ENCODE results near the gene MAP4.
A peak's percentile ranks its signal among the peaks of the same experiment; 100 is the strongest.
"Not testable (repeated sequence)": the region's sequence is repeated elsewhere in the genome, so short reads cannot be mapped to it uniquely, and the experiment has no call there.

Gene MAP4, protein sequence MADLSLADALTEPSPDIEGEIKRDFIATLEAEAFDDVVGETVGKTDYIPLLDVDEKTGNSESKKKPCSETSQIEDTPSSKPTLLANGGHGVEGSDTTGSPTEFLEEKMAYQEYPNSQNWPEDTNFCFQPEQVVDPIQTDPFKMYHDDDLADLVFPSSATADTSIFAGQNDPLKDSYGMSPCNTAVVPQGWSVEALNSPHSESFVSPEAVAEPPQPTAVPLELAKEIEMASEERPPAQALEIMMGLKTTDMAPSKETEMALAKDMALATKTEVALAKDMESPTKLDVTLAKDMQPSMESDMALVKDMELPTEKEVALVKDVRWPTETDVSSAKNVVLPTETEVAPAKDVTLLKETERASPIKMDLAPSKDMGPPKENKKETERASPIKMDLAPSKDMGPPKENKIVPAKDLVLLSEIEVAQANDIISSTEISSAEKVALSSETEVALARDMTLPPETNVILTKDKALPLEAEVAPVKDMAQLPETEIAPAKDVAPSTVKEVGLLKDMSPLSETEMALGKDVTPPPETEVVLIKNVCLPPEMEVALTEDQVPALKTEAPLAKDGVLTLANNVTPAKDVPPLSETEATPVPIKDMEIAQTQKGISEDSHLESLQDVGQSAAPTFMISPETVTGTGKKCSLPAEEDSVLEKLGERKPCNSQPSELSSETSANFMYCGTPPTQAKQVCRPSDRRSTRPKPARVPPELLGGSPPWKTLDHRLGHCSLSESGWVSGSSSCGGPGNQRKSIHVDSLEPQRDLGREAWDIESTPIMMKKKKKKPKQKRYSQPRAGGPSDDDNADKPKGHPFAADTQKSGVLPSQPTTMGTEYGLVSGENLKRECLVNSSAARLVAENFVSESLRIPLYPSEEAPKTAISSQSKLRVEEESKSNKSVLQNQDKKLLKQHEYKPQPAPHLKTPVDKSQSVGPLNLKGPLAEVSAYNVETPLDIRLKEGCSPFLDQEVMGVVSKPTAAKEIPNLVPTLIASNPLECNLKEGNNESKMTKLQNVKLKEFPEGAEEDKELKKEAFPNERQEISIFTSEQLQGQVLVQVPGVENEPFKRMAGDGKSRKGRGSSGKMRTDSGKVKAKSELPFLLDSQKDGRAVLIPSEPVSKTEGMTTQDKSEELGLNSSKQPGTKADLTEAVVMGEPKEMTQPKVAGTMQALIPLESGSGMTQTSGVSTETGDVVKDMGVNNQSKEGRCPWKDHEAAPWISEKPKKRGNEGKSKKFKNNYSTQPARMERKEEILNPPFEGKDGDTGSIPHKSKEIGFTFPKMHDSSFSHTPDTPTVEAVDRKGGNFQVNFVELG (N-terminal part only)

GRCh38 chr3:48016301-48016973 lies at the start of gene MAP4:
Gene MAP4 (minus strand): TSS chr3:48016416. CDS start chr3:47998860, 17,556 bp downstream.
- no peak for DNase-seq

DNA sequence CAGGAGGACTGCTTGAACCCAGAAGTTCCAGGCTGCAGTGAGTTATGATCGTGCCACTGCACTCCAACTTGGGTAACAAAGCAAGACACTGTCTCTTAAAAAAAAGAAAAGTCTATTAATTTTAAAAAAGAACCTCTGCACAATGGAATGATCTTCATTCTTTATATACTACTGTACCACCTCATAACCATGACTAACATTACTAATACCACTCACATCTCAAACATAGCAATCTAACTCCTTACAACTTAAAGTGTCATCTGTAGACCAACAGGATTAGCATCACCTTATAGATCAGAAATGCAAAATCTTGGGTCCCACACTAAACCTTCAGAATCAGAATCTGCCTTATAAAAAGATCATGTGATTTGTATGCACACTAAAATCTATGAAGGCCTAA lies 48.8 kb upstream of the MAP4 start:
- DNase-seq, result no peak

- DNase-seq, result no peak
Measured at GRCh38 chr3:48064292-48064829, 48.1 kb upstream of the MAP4 start.

DNA sequence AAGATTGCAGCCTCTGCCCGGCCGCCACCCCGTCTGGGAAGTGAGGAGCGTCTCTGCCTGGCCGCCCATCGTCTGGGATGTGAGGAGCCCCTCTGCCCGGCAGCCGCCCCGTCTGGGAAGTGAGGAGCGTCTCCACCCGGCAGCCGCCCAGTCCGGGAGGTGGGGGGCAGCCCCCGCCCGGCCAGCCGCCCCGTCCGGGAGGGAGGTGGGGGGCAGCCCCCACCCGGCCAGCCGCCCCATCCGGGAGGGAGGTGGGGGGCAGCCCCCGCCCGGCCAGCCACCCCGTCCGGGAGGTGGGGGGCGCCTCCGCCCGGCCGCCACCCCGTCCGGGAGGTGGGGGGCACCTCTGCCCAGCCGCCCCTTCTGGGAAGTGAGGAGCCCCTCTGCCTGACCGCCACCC lies 45.4 kb upstream of the MAP4 start:
- not testable (repeated sequence) for DNase-seq

DNA sequence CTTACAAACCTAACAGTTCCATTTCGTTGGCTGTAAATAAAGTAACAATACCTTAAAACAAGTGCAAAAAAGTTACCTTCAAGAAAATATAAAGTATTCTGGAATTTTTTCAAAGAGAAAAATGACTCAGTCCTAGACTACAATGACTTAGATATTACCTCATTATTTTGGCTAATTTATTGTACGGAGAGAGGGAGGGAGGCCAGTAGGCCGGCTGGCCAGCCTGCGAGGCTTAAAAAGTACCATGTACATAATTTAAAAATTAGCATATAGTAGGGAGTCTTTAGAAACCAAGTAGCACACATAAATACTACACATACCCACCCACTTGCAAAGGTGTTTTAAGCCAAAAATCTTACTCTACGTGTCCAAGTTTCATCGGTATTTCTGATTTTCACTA lies 41.9 kb upstream of the MAP4 start:
- no peak for DNase-seq

- peak; percentile 27 for DNase-seq
Measured at GRCh38 chr3:48057521-48057920, 41.3 kb upstream of the MAP4 start.

DNA sequence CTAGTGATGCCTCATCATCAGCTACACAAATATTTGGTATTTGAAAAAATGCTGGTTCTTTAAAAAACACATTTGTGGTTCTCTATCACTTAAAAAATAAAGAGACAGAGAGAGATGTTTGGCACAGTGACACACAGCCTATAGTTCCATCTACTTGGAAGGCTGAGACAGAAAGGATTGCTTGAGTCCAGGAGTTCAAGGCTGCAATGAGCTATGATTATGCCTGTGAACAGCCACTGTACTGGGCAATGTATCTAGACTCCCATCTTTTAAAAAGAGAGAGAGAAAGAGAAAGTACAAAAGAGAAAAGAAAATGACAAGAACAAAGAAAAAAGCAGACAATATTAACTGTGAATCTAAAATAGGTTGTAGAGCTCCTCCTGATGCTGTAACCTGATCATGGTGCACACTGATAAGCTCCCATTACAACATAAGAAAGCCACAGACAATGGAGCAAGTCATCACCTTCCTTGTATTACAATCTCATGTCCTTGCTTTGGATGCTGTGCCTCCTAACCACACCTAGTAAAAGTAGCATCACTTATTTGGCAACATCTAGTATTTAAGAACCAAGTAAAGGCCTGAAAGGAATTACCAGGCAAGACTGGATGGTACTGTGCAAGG lies 31.7 kb upstream of the MAP4 start:
- no peak for DNase-seq

DNA sequence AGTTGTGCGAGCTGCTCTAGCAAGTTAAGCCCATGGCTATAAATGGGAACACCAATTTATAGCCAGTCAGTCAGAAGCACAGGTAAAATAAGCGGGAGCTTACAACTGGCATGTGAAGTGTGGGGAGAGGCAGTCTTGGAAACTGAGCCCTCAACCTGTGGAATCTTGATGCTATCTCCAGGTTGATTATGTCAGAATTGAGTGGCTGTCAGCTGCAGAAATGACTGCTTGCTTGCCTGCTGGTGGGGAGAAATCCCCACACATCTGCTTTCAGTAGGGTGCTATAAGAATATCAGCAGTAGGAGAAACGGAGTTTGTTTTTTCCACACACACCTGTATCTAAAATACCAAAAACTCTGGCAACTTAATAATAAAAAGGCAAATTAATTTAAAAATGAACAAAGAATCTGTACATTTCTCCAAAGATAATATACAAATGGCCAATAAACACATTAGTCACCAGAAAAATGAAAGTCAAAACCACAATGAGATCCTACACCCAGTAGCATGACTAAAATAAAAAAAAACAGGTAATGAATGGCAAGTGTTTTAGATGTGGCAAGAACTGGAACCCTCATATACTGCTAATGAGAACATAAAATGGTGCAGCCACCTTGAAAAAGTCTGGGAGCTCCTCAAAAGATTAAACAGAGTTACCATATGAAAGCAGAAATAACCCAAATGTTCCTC lies 26.0 kb upstream of the MAP4 start:
- DNase-seq, result no peak

DNA sequence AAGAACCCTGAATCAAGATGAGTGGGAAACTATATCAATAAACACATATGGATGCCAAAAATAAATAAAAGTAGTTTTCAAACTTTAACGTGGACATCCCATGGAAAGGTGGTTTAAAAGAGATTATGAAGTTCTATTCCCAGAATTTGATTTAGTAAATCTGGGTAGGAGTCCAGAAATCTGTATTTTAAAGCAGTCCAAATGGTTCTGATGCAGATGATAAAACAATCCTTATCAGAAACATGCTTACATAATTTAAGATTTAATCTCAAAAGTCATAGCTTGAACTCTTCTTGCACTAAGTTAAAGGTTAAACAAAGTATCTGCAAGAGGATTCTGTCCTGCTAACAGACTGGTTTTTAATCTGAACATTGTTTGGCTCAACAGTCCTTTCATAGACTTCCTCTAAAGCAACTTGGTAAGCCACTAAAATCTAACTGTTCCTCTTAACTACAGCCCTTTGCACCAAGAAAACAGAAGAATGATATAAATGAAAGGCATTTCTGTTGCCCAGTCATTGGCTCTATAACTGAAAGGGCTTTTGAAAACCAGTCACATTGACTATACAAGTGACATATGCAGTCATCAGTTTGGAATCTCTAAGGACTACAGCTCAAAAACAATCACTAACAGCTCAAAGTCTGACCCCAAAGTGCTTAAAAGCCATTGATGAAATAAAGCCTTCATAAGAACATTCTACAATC lies 23.4 kb upstream of the MAP4 start:
- DNase-seq, result no peak

GRCh38 chr3:48038971-48039481 lies 22.8 kb upstream of the MAP4 start:
- DNase-seq, result no peak

DNA sequence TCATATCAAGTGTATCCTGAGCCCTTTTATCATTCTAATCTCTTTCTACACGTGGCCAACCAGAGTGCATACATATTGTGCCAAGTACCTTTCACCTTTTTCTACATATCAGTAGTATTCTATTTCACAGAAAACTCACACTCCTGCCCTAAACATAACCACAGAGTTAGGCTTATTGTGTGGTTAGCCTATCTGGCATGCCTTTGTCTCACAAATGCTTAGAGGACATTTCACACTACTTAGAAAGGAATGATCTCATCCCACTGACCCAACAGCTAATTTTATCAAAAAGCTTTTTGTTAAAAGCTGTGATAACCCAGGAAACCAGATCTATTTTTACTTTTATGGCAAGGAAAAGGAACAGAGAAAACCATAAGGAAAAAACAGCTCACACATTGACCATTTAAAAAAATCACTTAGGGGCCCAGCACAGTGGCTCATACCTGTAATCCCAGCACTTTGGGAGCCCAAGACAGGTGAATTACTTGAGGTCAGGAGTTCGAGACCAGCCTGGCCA lies 17.8 kb upstream of the MAP4 start:
- no peak for DNase-seq

DNA sequence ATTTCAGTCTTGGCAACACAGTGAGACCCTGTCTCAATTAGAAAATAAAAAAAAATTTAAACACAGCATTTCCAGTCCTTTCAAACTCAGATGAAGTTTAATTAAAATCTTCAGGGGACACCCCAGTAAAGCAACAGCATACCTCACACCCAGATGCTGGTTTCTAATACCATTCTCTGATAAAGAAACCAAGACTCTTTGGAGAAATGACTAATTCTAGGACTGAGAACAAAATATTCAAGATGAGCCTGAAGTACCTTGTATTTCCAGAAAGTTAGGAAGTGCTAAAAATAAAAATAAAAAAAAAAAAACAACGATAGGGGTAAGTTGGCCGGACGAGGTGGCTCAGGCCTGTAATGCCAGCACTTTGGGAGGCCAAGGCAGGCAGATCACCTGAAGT lies 14.0 kb upstream of the MAP4 start:
- no peak for DNase-seq

DNA sequence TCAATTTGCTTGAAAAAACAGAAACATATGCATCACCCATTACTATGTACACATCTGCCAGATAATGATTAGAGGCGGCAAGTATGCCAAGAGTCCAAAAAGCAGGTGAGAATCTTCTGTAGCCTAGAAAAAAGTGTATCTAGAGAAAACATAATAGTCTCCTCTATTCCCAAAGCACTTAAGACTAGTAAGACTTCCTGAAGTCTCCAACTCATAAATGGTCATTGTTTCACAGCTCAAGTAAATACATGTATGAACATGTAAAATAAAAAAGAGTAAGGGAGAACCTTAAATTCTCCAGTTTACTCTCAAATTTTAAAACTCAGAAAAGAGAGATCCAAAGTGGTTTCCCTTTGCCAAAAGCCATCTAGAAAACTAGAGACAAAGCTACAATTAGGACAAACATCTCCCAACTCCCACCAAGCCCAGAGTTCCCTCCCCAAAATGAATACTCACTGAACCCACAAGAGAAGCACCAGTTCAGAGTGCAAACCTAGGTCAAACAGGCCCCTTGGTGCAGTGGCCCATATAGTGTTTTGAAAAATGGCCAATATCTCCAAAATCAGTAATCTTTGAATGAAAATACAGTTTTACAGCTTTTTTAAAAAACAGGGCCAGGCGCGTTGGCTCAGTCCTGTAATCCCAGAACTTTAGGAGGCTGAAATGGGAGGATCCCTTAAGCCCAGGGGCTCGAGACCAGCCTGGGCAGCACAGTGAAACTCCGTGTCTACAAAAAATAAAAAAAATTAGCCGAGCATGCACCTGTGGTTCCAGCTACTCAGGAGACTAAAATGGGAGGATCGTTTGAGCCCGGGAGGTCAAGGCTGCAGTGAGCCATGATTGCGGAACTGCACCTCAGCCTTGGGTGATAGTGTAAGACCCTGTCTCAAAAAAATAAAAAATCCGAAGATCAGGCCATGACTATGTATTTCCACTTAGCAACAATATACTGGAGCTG lies 11.0 kb upstream of the MAP4 start:
- DNase-seq, result no peak

DNA sequence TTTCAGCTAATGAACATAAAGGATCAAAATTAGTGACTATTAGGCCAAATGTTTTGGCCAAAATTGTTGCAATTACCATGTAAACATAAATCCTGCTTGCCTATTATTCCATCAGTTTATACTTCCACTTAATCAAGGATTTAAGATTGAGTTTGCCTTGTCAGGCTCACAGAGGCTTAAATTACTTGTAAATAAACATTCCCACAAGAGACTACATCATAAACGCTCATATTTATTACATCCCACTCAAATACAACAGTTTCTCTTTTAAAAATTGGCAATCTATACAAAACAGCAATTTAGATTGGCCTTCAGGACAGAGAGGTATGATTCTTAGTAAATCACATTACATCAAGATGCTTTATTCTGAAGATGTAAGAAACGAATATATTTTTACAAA lies 9.9 kb upstream of the MAP4 start:
- no peak for DNase-seq

- no peak for DNase-seq
Measured at GRCh38 chr3:48024401-48024800, 8.2 kb upstream of the MAP4 start.

DNA sequence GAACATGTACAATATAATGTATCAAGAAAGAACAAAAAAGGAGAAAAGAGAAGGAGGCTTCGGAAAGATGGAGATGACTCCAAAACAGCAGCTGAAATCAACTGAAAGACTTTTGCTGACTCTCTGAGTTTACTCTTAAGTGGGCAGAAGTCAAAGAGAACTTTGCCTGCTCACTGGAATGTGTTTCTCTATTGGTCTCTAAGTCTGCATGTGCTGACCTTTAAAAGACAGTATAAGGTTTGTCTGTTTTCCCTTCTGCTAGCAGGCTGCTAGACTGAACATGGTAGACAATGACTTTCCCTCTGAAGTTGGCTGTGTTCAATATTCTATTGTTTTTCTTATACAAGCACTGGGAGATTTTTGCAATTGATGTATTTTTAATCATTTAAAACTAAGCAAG lies 7.2 kb upstream of the MAP4 start:
- no peak for DNase-seq

DNA sequence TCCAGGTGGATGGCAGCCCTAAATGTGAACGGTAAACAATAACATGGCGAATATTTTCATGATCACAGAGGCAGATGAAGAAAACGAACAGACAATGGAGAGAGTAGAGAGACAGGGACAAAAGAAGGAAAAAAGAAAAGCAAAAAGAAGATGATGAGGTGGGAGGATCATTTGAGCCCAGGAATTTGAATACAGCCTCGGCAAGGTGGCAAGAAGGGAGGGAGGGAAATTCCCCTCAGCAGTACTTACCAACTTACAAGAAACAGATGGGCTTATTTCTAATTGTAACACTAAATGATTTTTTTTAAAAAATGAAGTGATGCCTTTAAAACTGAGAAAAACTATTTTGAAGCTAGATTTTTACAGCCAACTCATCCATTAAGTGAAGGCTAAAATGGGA lies 6.0 kb upstream of the MAP4 start:
- no peak for DNase-seq

GRCh38 chr3:48018841-48019240 lies 2.6 kb upstream of the MAP4 start:
- no peak for DNase-seq
